DOHH2 (cell line): Measurements from ENCODE around the gene TRIM28.
A peak's percentile ranks its signal among the peaks of the same experiment; 100 is the strongest.

Experiments used
- H3F3A ChIP-seq: fragments of 200-600 bp; sonication (generic), shearing (Covaris generic); 2 replicates; pipeline ENCODE4 v1.6.0; 2016; ENCODE audit warnings: antibody characterized with exemption, mild to moderate bottlenecking; ENCODE audit not compliant: control insufficient read depth, insufficient read depth
- H3K27ac ChIP-seq: fragments of 200-600 bp; sonication (generic); 2 replicates; pipeline ENCODE4 v1.5.1; 2014; ENCODE audit warnings: low read depth, mild to moderate bottlenecking, low read length, moderate library complexity
- H3K27me3 ChIP-seq: fragments of 200-600 bp; sonication (generic); 2 replicates; pipeline ENCODE4 v1.6.1; 2014; ENCODE audit warnings: mild to moderate bottlenecking, low read length, mixed read lengths; ENCODE audit not compliant: control insufficient read depth
- H3K36me3 ChIP-seq: fragments of 200-600 bp; sonication (generic); 2 replicates; pipeline ENCODE4 v1.6.1; 2014; ENCODE audit warnings: mild to moderate bottlenecking, low read length, moderate library complexity, mixed read lengths; ENCODE audit not compliant: control insufficient read depth
- H3K4me1 ChIP-seq: fragments of 200-600 bp; sonication (generic); 2 replicates; pipeline ENCODE4 v1.6.1; 2014; ENCODE audit warnings: mild to moderate bottlenecking, low read length, mixed read lengths; ENCODE audit not compliant: control insufficient read depth
- H3K4me2 ChIP-seq: fragments of 200-600 bp; sonication (generic); 2 replicates; pipeline ENCODE4 v1.6.0; 2014; ENCODE audit warnings: mild to moderate bottlenecking, low read length, moderate library complexity
- H3K4me3 ChIP-seq: fragments of 200-600 bp; sonication (generic); 2 replicates; pipeline ENCODE4 v1.5.1; 2014; ENCODE audit warnings: mild to moderate bottlenecking, low read length, mixed read lengths
- H3K79me2 ChIP-seq: fragments of 200-600 bp; sonication (generic); 2 replicates; pipeline ENCODE4 v1.6.1; 2014; ENCODE audit warnings: mild to moderate bottlenecking, low read length, mixed read lengths; ENCODE audit not compliant: control insufficient read depth
- H3K9me2 ChIP-seq: fragments of 200-600 bp; sonication (generic); replicated peaks from 2 replicates; pipeline ENCODE4 v1.6.1; 2014; ENCODE audit warnings: mild to moderate bottlenecking, low read length, mixed read lengths; ENCODE audit not compliant: control insufficient read depth
- H3K9me3 ChIP-seq: fragments of 200-600 bp; sonication (generic); 2 replicates; pipeline ENCODE4 v1.6.1; 2014; ENCODE audit warnings: antibody characterized with exemption, low read length, mixed read lengths; ENCODE audit not compliant: control insufficient read depth, insufficient read depth
- H4K20me1 ChIP-seq: fragments of 200-600 bp; sonication (generic); 2 replicates; pipeline ENCODE4 v1.6.0; 2014; ENCODE audit warnings: low read depth, mild to moderate bottlenecking, antibody characterized with exemption, low read length, moderate library complexity; ENCODE audit not compliant: control insufficient read depth, insufficient read depth
- CTCF ChIP-seq: fragments of 200-600 bp; sonication (generic); IDR thresholded peaks from one replicate; pipeline ENCODE4 v1.5.1; 2014; ENCODE audit warnings: antibody characterized with exemption, mild to moderate bottlenecking, low read depth, low read length; ENCODE audit not compliant: poor library complexity, severe bottlenecking
- EZH2phosphoT487 ChIP-seq: fragments of 200-600 bp; sonication (generic); IDR thresholded peaks from 2 replicates; pipeline ENCODE4 v1.6.1; 2017; ENCODE audit warnings: borderline replicate concordance, mild to moderate bottlenecking, antibody characterized with exemption, low read length, moderate library complexity, mixed read lengths

The TRIM28 gene

GRCh38 chr19:58571575-58571947 is 27.7 kb downstream of the TRIM28 start:
- Histone ChIP-seq H3K27ac (no peak overlapping the region), H3K36me3 (peaks cover 24% of the 10 kb centered on the region), H3K9me2 (no peaks in the 10 kb centered on the region), H3K4me2 (peak overlapping the region; percentile 99; the same call in 1 of the 2 replicates), H3K27me3 (no peaks in the 10 kb centered on the region), H3F3A (peaks cover 9% of the 10 kb centered on the region), H3K9me3 (no peaks in the 10 kb centered on the region), H4K20me1 (no peaks in the 10 kb centered on the region), H3K4me1 (peaks cover 23% of the 10 kb centered on the region), H3K4me3 (no peak overlapping the region), H3K79me2 (peaks cover 15% of the 10 kb centered on the region)
- no peak for TF ChIP-seq CTCF
- TF ChIP-seq EZH2phosphoT487 = no peak

DNA sequence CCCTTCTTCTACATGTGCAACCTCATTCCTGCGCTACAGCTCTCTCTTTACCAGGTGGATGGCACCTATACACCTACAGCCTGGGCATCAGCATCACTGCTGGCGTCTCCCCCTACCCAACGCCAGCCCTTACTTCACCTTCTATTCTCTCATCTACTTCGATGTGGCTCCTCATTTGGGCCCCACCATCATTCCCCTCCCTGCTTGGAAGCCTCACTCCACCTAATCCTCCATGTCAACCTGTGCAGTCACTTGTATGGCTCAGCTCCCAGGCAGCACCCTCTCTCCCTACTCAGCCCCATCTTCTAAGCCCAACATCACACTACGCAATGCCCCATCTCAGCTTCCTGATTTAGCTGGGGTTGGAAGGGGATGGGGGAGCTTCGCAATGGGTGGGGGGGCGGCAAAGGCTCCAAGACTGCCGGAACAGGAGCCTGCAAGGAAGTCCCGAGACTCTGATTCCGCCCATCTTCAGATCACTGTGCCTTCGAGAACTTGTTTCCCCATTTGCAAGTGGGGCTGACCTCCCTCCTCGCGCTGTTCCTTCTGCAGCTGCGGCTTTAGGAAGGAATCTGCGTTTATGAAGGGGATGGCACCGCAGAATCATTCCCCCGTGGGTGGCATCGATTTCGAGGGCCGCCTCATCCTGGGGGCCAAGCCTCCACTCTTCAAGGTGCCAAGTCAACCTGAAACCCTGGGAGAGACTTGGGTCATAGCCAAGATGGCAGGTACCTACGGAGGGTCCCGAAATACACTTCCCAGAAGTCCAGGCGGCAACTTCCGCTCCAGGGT is 28.4 kb downstream of the TRIM28 start:
- Histone ChIP-seq H3K79me2 (peaks cover 16% of the 10 kb centered on the region), H3K4me1 (peaks cover 23% of the 10 kb centered on the region), H3K9me3 (no peaks in the 10 kb centered on the region), H3K4me2 (peak overlapping the region; percentile 99), H3K27ac (peak overlapping the region; percentile 86), H3K9me2 (no peaks in the 10 kb centered on the region), H3K27me3 (no peaks in the 10 kb centered on the region), H3F3A (peaks cover 9% of the 10 kb centered on the region), H3K4me3 (peak overlapping the region; percentile 76), H4K20me1 (no peaks in the 10 kb centered on the region), H3K36me3 (peaks cover 24% of the 10 kb centered on the region)
- no peak for TF ChIP-seq CTCF
- no peak for TF ChIP-seq EZH2phosphoT487

DNA sequence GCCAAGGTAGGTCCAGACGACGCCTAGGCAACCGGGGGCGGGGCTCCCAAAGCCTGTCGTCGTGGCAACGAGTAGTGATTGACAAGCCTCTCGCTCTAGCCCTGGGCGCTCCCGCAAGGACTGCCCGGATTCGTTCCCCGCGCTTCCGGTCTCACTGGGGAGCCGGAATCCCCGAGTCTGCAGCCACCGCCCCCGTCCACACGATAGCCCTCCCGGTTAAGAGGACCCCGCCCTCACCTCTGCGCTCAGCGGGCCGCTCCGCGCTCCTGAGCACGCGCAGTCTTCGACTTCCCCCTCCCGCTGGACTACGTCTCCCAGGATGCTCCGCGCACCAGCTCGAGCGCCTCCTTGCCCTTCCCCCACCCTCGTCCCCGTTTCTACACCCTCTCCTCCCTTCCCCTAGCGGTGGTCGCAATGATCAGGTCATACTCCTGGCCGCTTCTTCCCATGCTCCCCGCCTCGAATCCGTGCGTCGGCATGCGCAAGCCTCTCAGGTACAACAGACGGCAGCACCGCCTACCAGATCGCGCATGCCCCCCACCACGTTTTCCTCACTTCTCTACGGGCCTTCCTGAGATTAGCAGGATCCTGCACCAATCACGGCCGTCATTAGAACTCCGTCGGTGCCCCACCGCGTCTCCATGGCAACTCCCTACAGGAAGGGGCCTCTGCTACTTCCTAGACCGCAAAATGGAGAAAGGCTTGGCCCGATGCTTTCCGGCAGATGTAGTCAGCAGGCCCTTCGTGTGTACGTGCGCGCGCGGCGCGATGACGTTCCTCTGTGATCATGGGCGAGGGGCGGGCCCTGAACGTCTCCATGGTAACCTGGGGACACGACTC is 29.2 kb downstream of the TRIM28 start, which contains the start of gene MZF1:
Gene MZF1 (minus strand): TSS at position 518 of the 840 bp plus-strand sequence. CDS start 1,946 bp downstream, outside the sequence.
- Histone ChIP-seq H3K79me2 (peaks cover 23% of the 10 kb centered on the region), H3K4me1 (peaks cover 27% of the 10 kb centered on the region), H3K9me2 (no peaks in the 10 kb centered on the region), H3K27me3 (no peaks in the 10 kb centered on the region), H3K4me3 (peak within 1 kb of the TSS; percentile 76), H3F3A (peaks cover 9% of the 10 kb centered on the region), H3K36me3 (peaks cover 24% of the 10 kb centered on the region), H4K20me1 (no peaks in the 10 kb centered on the region), H3K9me3 (no peaks in the 10 kb centered on the region), H3K4me2 (peak within 1 kb of the TSS; percentile 99), H3K27ac (peak within 1 kb of the TSS; percentile 86)
- TF ChIP-seq EZH2phosphoT487 = no peak
- TF ChIP-seq CTCF = no peak
